GM19467 (cell line): ENCODE measurements around the gene SYPL2.
"Not testable (repeated sequence)": the region's sequence is repeated elsewhere in the genome, so short reads cannot be mapped to it uniquely, and the experiment has no call there.

Experiments used
- ATAC-seq: cut with Tn5 transposase; IDR thresholded peaks from one replicate; pipeline ENCODE4 v1.9.1; 2021; ENCODE audit warnings: mild to moderate bottlenecking, moderate library complexity; ENCODE audit not compliant: unreplicated experiment

Gene SYPL2

GRCh38 chr1:109466452-109467300 is at the start of gene SYPL2:
Gene SYPL2 (plus strand): TSS chr1:109466546. CDS start chr1:109466844, 298 bp downstream.
- no peak for ATAC-seq

- ATAC-seq = no peak
Measured at GRCh38 chr1:109423498-109423897, 42.8 kb upstream of the SYPL2 start.

- ATAC-seq = peak; percentile 21
Measured at GRCh38 chr1:109425391-109426280, 40.7 kb upstream of the SYPL2 start.

GRCh38 chr1:109426281-109427170 is 39.8 kb upstream of the SYPL2 start, which contains the start of gene PSMA5:
Gene PSMA5 (minus strand): TSS chr1:109426448. CDS start chr1:109426330, 118 bp downstream.
- ATAC-seq = peak; percentile 97

- ATAC-seq = no peak
Measured at GRCh38 chr1:109427171-109427467, 39.2 kb upstream of the SYPL2 start.

GRCh38 chr1:109432336-109432735 is 34.0 kb upstream of the SYPL2 start:
- no peak for ATAC-seq

- ATAC-seq = no peak
Measured at GRCh38 chr1:109433322-109433721, 33.0 kb upstream of the SYPL2 start.

GRCh38 chr1:109434484-109434883 is 31.9 kb upstream of the SYPL2 start:
- ATAC-seq = no peak

- ATAC-seq = no peak
Measured at GRCh38 chr1:109438798-109439297, 27.5 kb upstream of the SYPL2 start.

- no peak for ATAC-seq
Measured at GRCh38 chr1:109441069-109441468, 25.3 kb upstream of the SYPL2 start.

GRCh38 chr1:109443476-109443875 is 22.9 kb upstream of the SYPL2 start:
- ATAC-seq = no peak

- ATAC-seq = no peak
Measured at GRCh38 chr1:109444346-109444745, 22.0 kb upstream of the SYPL2 start.

GRCh38 chr1:109445949-109446695 is 20.2 kb upstream of the SYPL2 start:
- not testable (repeated sequence) for ATAC-seq

- no peak for ATAC-seq
Measured at GRCh38 chr1:109447524-109447923, 18.8 kb upstream of the SYPL2 start.

GRCh38 chr1:109454497-109455133 is 11.7 kb upstream of the SYPL2 start:
- no peak for ATAC-seq

- ATAC-seq = no peak
Measured at GRCh38 chr1:109457819-109458218, 8.5 kb upstream of the SYPL2 start.

- ATAC-seq = no peak
Measured at GRCh38 chr1:109466125-109466451, 258 bp upstream of the SYPL2 start.

GRCh38 chr1:109467301-109467777 is 993 bp downstream of the SYPL2 start:
- no peak for ATAC-seq

GRCh38 chr1:109468061-109468460 is 1.7 kb downstream of the SYPL2 start:
- no peak for ATAC-seq
